ENCODE data around the gene MED7. TPM values are rescaled to one million over a fixed set of nuclear protein-coding genes. Genes with fewer than 3 reads are reported as not detected.

Gene MED7
- total and polyA plus RNA-seq, 9 of the 15 experiments (the other 6 are each of a cell fraction or from before 2014, with no cell fraction given), result 4.5 to 38.7 (median 12.2) TPM

DNA sequence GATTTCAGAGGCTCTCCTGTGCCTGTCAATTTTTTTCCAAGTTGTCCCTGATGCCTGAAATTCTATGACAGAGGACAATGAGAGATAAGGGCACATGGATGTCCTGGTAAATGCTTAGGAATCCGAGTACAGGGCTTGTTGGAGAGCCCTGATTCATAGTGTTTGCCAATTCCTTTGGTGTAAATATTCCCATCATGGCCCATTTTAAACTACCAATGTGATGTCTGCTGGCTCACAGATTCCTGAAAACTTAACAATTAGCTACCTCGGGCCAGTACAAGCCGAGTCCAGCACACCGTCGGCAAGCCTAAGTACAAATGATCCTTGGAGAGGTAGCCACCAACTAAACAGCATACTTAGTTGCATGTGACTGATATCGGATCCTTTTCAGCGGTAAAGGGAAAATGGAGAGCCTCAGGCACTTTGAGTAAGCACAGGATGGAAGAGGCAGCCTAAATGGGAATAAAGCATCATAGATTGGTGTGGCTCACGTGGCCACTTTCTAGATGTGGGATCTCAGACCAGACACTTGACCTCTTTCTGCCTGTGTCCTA, 41.5 kb upstream of the MED7 start:
- intact Hi-C loops (cut with micrococcal nuclease), result no loop called here
- DNase-seq (ENCODE audit: extremely low read depth in 1 of 4, low spot score in 3 of 4), result no peak
- Histone ChIP-seq H3K27me3 (ENCODE audit: control insufficient read depth in 2 of 2, insufficient read depth in 2 of 2, low read length in 2 of 2) (no peaks in the 10 kb centered on the region), H3K4me2 (ENCODE audit: insufficient read depth, low read length) (no peak overlapping the region), H3K9me3 (replicated peaks; ENCODE audit: control insufficient read depth, insufficient read depth, low read depth, low read length) (no peaks in the 10 kb centered on the region), H2AFZ (ENCODE audit: low read depth, low read length) (no peak overlapping the region), H3K4me3 (no peak overlapping the region), H4K20me1 (replicated peaks; ENCODE audit: control insufficient read depth, insufficient read depth, low read length) (no peaks in the 10 kb centered on the region), H3K27ac (ENCODE audit: extremely low read depth, low read depth, low read length) (no peak overlapping the region), H3K4me1 (replicated peaks in 1 of 2; ENCODE audit: control insufficient read depth in 2 of 2, insufficient read depth in 2 of 2, low read length in 2 of 2) (no peaks in the 10 kb centered on the region), H3K9me1 (ENCODE audit: control insufficient read depth, insufficient read depth, low read length) (no peaks in the 10 kb centered on the region), H3K79me2 (ENCODE audit: control insufficient read depth, insufficient read depth, low read length) (no peaks in the 10 kb centered on the region), H3K9ac (ENCODE audit: insufficient read depth in 1 of 2, low read depth in 2 of 2, low read length in 2 of 2) (no peak overlapping the region), H3K36me3 (ENCODE audit: control insufficient read depth, insufficient read depth, low read length) (no peaks in the 10 kb centered on the region)
- POLR2A ChIA-PET, result no interaction called here
- CTCF ChIA-PET (ENCODE audit: low intra/inter-chr PET ratio), result no interaction called here
- in situ Hi-C loops (cut with MboI), result no loop called here
- no peak for TF ChIP-seq SMARCB1 (IDR thresholded peaks at IDR 0.05; ENCODE audit: insufficient read length, low read depth)
- TF ChIP-seq TAL1 (IDR thresholded peaks at IDR 0.05), result no peak
- no TSS peak for BruUV-seq (replicated peaks)
- ATAC-seq, result no peak
- FAIRE-seq, result no peak
- WGBS (ENCODE audit: insufficient coverage, low coverage, missing lambda C conversion rate), result under 1% methylated on average over 8 of the region's 8 CpGs

DNA sequence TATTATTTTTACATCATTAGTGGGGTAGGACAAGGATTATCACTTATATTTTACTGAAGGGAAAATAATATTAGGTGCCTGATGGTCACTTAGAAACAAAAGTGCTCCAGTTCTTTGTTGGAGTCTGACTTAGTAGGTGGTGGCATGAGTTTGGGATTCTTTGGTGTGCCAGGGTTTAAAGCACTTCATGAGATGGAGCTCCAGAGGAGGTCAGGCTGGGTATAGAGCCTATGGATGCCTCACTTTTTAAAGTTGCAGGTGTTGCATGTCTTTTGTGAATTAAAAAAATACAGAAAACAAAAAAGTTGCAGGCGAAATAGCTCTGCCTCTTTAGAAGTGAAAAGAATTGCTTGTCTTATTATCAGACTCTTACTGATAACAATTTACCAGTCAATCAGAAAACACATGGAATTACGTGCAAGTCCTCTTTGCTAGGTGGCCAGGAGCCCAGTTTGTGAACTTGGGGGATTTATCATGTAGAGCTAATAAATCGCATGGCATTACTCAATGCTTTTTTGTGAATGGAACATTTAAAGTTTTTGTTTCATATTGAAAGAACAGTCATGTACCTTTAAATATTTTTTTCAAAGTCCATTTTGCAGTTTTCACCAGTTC, 39.6 kb upstream of the MED7 start:
- Histone ChIP-seq H3K27ac (ENCODE audit: extremely low read depth, low read depth, low read length) (no peak overlapping the region), H3K9ac (ENCODE audit: insufficient read depth in 1 of 2, low read depth in 2 of 2, low read length in 2 of 2) (no peak overlapping the region), H4K20me1 (replicated peaks; ENCODE audit: control insufficient read depth, insufficient read depth, low read length) (no peaks in the 10 kb centered on the region), H2AFZ (ENCODE audit: low read depth, low read length) (no peak overlapping the region), H3K4me1 (replicated peaks in 1 of 2; ENCODE audit: control insufficient read depth in 2 of 2, insufficient read depth in 2 of 2, low read length in 2 of 2) (no peaks in the 10 kb centered on the region), H3K79me2 (ENCODE audit: control insufficient read depth, insufficient read depth, low read length) (no peaks in the 10 kb centered on the region), H3K4me2 (ENCODE audit: insufficient read depth, low read length) (no peak overlapping the region), H3K9me1 (ENCODE audit: control insufficient read depth, insufficient read depth, low read length) (no peaks in the 10 kb centered on the region), H3K4me3 (no peak overlapping the region), H3K27me3 (ENCODE audit: control insufficient read depth in 2 of 2, insufficient read depth in 2 of 2, low read length in 2 of 2) (no peaks in the 10 kb centered on the region), H3K36me3 (ENCODE audit: control insufficient read depth, insufficient read depth, low read length) (no peaks in the 10 kb centered on the region), H3K9me3 (replicated peaks; ENCODE audit: control insufficient read depth, insufficient read depth, low read depth, low read length) (no peaks in the 10 kb centered on the region)
- intact Hi-C loops (cut with micrococcal nuclease), result no loop called here
- ATAC-seq (no peak), DNase-seq (ENCODE audit: extremely low read depth in 1 of 4, low spot score in 3 of 4) (no peak), FAIRE-seq (no peak)
- in situ Hi-C loops (cut with MboI), result no loop called here
- POLR2A ChIA-PET, result interaction anchor here (0.5 kb wide), 1 partner anchor 25 kb away, joined by 3 read pairs; no protein-coding TSS in a partner anchor
- WGBS (ENCODE audit: insufficient coverage, low coverage, missing lambda C conversion rate), result 3% methylated on average over 3 of the region's 3 CpGs
- CTCF ChIA-PET (ENCODE audit: low intra/inter-chr PET ratio), result no interaction called here
- no TSS peak for BruUV-seq (replicated peaks)
- TF ChIP-seq, protein P1, sequence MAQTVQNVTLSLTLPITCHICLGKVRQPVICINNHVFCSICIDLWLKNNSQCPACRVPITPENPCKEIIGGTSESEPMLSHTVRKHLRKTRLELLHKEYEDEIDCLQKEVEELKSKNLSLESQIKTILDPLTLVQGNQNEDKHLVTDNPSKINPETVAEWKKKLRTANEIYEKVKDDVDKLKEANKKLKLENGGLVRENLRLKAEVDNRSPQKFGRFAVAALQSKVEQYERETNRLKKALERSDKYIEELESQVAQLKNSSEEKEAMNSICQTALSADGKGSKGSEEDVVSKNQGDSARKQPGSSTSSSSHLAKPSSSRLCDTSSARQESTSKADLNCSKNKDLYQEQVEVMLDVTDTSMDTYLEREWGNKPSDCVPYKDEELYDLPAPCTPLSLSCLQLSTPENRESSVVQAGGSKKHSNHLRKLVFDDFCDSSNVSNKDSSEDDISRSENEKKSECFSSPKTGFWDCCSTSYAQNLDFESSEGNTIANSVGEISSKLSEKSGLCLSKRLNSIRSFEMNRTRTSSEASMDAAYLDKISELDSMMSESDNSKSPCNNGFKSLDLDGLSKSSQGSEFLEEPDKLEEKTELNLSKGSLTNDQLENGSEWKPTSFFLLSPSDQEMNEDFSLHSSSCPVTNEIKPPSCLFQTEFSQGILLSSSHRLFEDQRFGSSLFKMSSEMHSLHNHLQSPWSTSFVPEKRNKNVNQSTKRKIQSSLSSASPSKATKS (CRISPR knock-in tag; IDR thresholded peaks at IDR 0.05), result no peak
- TF ChIP-seq BRCA1 (IDR thresholded peaks at IDR 0.05) (no peak), BRCA1 (CRISPR knock-in tag; IDR thresholded peaks at IDR 0.05) (no peak), ZNF124 (CRISPR knock-in tag; IDR thresholded peaks at IDR 0.05) (no peak), NBN (IDR thresholded peaks at IDR 0.05; ENCODE audit: low read depth) (no peak)
- TF ChIP-seq, protein P2, sequence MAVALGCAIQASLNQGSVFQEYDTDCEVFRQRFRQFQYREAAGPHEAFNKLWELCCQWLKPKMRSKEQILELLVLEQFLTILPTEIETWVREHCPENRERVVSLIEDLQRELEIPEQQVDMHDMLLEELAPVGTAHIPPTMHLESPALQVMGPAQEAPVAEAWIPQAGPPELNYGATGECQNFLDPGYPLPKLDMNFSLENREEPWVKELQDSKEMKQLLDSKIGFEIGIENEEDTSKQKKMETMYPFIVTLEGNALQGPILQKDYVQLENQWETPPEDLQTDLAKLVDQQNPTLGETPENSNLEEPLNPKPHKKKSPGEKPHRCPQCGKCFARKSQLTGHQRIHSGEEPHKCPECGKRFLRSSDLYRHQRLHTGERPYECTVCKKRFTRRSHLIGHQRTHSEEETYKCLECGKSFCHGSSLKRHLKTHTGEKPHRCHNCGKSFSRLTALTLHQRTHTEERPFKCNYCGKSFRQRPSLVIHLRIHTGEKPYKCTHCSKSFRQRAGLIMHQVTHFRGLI (CRISPR knock-in tag; IDR thresholded peaks at IDR 0.05), result no peak
